HG03066 (cell line): ENCODE results near the gene FRMPD4.
A peak's percentile ranks its signal among the peaks of the same experiment; 100 is the strongest.
"Not testable (repeated sequence)": the region's sequence is repeated elsewhere in the genome, so short reads cannot be mapped to it uniquely, and the experiment has no call there.

Source experiments
- ATAC-seq: cut with Tn5 transposase; IDR thresholded peaks from one replicate; pipeline ENCODE4 v1.9.1; 2021; ENCODE audit warnings: low read depth; ENCODE audit not compliant: unreplicated experiment

The FRMPD4 gene

GRCh38 chrX:12494400-12495138, 356.3 kb downstream of the FRMPD4 start:
- ATAC-seq, result no peak

GRCh38 chrX:12496343-12496742, 358.1 kb downstream of the FRMPD4 start:
- ATAC-seq, result no peak

GRCh38 chrX:12497832-12498591, 359.7 kb downstream of the FRMPD4 start:
- no peak for ATAC-seq

DNA sequence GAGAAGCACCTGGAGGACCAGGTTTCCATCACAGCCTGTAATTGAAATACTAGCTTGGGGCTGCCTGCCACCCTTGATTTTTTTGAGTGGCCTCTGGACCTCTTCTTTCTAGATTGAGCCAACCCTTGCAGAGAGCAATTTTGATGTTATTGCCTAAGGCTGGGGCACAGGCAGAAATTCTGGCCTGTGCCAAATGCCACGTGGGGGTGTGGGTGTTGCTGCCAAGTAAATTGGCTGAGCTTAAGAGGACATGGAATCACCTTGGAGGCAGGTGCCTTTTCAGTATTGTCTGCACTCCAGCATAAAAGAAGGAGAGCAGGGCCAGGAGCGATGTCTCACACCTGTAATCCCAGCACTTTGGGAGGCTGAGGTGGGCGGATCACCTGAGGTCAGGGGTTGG, 366.9 kb downstream of the FRMPD4 start:
- ATAC-seq, result no peak

- ATAC-seq, result peak; percentile 95
These were observed 377.1 kb downstream of the FRMPD4 start for GRCh38 chrX:12515384-12515783.

DNA sequence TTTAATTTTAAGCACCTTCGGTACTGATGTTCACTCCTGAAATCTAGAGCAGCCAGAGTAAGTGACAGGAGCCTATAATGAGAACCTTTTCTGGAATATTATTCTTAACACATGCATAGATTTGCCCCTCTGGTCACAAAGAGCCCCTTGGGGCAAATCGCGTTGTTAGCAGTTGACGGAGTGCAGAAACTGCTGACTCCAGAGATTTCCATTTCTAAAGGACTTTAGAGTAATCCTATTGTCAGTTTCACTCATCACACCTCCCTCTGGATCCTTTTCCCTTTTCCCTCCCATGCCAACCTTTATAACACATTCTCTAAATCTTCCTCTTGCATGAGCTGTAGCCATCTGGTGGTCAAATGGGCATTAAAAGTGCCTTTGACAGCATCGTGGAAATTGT, 388.0 kb downstream of the FRMPD4 start:
- no peak for ATAC-seq

DNA sequence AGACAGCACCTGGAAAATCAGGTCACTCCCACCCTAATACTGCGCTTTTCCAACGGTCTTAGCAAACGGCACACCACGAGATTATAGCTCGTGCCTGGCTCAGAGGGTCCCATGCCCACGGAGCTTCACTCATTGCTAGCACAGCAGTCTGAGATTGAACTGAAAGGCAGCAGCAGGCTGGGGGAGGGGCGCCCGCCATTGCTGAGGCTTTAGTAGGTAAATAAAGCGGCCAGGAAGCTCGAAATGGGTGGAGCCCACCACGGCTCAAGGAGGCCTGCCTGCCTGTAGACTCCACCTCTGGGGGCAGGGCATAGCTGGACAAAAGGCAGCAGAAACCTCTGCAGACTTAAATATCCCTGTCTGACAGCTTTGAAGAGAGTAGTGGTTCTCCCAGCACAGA, 399.8 kb downstream of the FRMPD4 start:
- ATAC-seq, result not testable (repeated sequence)

GRCh38 chrX:12542251-12542650, 404.0 kb downstream of the FRMPD4 start:
- ATAC-seq, result not testable (repeated sequence)

DNA sequence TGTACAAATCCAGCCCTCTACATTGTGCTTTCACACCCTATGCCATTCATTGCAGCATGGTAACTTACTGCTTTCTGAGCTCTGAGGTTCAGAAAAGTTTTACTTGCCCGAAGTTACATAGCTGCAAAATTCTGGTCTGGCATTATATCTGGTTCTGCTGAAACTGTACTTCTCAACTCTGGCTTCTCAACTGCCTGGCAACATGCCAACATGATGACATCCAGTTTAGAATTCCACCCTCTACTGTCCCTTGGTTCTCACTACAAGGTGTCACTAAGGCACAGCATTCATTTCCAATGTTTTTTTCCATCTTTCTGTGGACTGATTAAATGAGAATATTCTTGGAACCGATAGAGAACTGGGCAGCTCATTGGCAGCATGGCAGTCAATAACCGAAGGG, 410.1 kb downstream of the FRMPD4 start:
- ATAC-seq, result no peak

- ATAC-seq, result no peak
These were observed 410.5 kb downstream of the FRMPD4 start for GRCh38 chrX:12548746-12549145.

GRCh38 chrX:12554206-12554605, 415.9 kb downstream of the FRMPD4 start:
- ATAC-seq, result no peak

DNA sequence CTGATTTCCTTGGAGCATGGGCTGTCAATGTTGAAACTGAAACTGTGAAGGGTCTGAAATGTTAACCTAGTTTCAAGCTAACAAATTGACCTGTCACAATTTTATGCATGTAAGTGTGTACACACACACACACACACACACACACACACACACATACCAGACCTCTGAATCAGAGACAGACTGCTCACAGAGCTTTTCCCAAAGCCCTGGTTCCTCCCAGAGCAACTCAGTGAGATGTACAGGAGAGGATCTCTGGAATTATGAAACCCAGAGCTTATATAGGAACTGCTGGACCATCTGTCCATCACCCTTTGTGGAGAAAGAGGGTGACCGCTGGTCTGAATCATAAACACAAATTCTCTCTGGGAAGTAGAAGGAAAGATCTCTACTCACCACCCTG, 424.8 kb downstream of the FRMPD4 start:
- ATAC-seq, result no peak

DNA sequence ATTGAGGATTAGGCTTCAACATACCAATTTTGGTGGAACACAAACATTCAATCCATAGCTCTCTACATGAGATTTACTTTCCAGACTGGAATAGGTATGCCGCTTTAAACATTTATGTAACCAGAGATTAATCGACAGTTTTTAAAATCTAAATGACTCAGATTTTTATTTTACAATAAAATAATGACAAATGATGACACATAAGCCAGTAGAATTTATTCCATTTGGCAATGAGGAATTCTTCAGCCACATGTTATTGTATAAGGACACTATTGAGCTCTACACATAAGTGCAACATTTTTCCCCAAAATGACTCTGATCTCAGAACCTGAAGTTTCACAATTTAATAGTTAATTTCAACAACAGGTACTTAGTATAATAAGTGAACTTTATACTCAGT, 425.9 kb downstream of the FRMPD4 start:
- ATAC-seq, result no peak

- no peak for ATAC-seq
These were observed 429.6 kb downstream of the FRMPD4 start for GRCh38 chrX:12567857-12568256.

- ATAC-seq, result no peak
These were observed 432.7 kb downstream of the FRMPD4 start for GRCh38 chrX:12570859-12571501.

DNA sequence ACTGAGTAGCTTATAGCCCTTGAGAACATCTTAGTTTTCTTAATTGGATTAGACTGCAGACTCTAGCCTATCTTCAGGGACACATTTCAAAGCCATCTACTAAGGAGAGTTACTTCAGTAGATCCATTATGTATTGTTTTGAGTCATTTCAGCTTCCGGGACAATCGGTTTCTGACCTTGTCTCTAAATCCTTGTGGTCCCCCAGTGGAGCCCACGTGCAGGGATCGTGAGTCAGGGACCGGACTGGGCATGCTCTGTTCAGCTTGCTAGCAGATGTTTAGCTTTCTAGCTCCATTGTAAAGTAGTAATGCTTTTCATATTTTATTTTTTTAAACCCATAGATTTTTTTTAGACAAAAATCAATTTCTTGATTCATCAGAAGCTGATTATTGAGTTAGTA, 441.0 kb downstream of the FRMPD4 start:
- ATAC-seq, result no peak

- no peak for ATAC-seq
These were observed 442.3 kb downstream of the FRMPD4 start for GRCh38 chrX:12580548-12580947.

- no peak for ATAC-seq
These were observed 443.3 kb downstream of the FRMPD4 start for GRCh38 chrX:12581546-12581945.

DNA sequence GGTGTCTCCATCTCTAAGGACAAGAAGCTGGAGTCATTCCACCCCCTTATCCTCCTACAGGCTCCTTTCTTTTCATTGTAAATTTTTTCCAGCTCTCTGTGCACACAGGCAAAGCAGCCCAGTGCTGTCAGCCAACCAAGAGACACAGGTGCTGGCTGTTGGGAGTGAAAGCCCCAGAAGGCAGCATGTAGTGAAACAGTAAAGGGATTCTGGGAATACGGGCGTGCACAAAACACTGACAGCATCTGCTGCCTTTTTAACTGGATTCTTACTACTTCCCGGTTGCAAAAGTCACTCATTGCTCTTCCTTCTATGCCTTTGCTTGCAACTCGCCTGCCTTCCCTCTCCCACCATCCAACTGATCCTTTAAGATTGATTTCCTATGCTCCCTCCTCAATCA, 444.4 kb downstream of the FRMPD4 start:
- no peak for ATAC-seq

- no peak for ATAC-seq
These were observed 445.3 kb downstream of the FRMPD4 start for GRCh38 chrX:12583543-12583942.

GRCh38 chrX:12595720-12596119, 457.4 kb downstream of the FRMPD4 start:
- ATAC-seq, result no peak

GRCh38 chrX:12610079-12610478, 471.8 kb downstream of the FRMPD4 start:
- no peak for ATAC-seq
